SK-N-SH treated with all-trans-retinoic acid at 6 μM for 48 hours (cell line): ENCODE data around the gene AAK1.
"Not testable (repeated sequence)": the region's sequence is repeated elsewhere in the genome, so short reads cannot be mapped to it uniquely, and the experiment has no call there.

ENCODE experiments used
- ATAC-seq: fragments of 200-7000 bp; cut with Tn5 transposase; 3 replicates; pipeline ENCODE4 v1.9.1; 2020; ENCODE audit warnings: mild to moderate bottlenecking, moderate library complexity
- ARNTL ChIP-seq: fragments of 450-650 bp; formaldehyde crosslinking; IDR thresholded peaks from 2 replicates; pipeline ENCODE4 v1.5.0; 2020; ENCODE audit warnings: low read depth, mild to moderate bottlenecking, moderate library complexity, borderline replicate concordance
- BACH2 ChIP-seq: fragments of 250-450 bp; sonication (Bioruptor Pico); IDR thresholded peaks from 2 replicates; pipeline ENCODE4 v1.9.0; 2021; ENCODE audit warnings: mild to moderate bottlenecking, borderline replicate concordance
- CREB5 ChIP-seq: fragments of 250-450 bp; sonication (Bioruptor Pico); IDR thresholded peaks from 2 replicates; pipeline ENCODE4 v1.5.1; 2020; ENCODE audit warnings: low read depth, mild to moderate bottlenecking, moderate library complexity
- CSDC2 ChIP-seq: fragments of 250-450 bp; sonication (Bioruptor Pico); IDR thresholded peaks from 2 replicates; pipeline ENCODE4 v1.5.0; 2020; ENCODE audit warnings: mild to moderate bottlenecking, moderate library complexity
- CSRNP3 ChIP-seq: fragments of 250-450 bp; sonication (Bioruptor Pico); IDR thresholded peaks from 2 replicates; pipeline ENCODE4 v1.5.1; 2021; ENCODE audit warnings: mild to moderate bottlenecking, moderate library complexity
- ESRRG ChIP-seq: fragments of 250-450 bp; sonication (Bioruptor Pico); IDR thresholded peaks from 2 replicates; pipeline ENCODE4 v1.6.1; 2021; ENCODE audit warnings: mild to moderate bottlenecking
- GLIS3 ChIP-seq: fragments of 250-450 bp; sonication (Bioruptor Pico); IDR thresholded peaks from 2 replicates; pipeline ENCODE4 v1.5.0; 2020; ENCODE audit warnings: mild to moderate bottlenecking, moderate library complexity
- ISL1 ChIP-seq: fragments of 250-450 bp; sonication (Bioruptor Pico); IDR thresholded peaks from 2 replicates; pipeline ENCODE4 v2.1.2; 2022; ENCODE audit warnings: mild to moderate bottlenecking, moderate library complexity
- OSR1 ChIP-seq: fragments of 250-450 bp; sonication (Bioruptor Pico); IDR thresholded peaks from 2 replicates; pipeline ENCODE4 v1.8.0; 2022; ENCODE audit warnings: moderate library complexity, mild to moderate bottlenecking, inconsistent platforms
- PATZ1 ChIP-seq: fragments of 250-450 bp; sonication (Bioruptor Pico); IDR thresholded peaks from 2 replicates; pipeline ENCODE4 v1.8.0; 2020; ENCODE audit warnings: mild to moderate bottlenecking, moderate library complexity, borderline replicate concordance
- POU6F1 ChIP-seq: fragments of 250-450 bp; sonication (Bioruptor Pico); IDR thresholded peaks from 2 replicates; pipeline ENCODE4 v1.8.0; 2021; ENCODE audit warnings: low read depth, mild to moderate bottlenecking, moderate library complexity, borderline replicate concordance
- PPARA ChIP-seq: fragments of 250-450 bp; sonication (Bioruptor Pico); IDR thresholded peaks from 2 replicates; pipeline ENCODE4 v1.5.0; 2020; ENCODE audit warnings: mild to moderate bottlenecking, borderline replicate concordance
- SNAI2 ChIP-seq: fragments of 250-450 bp; sonication (Bioruptor Pico); IDR thresholded peaks from 2 replicates; pipeline ENCODE4 v1.5.0; 2020; ENCODE audit warnings: mild to moderate bottlenecking, moderate library complexity
- TCF4 ChIP-seq: fragments of 250-450 bp; sonication (Bioruptor Pico); IDR thresholded peaks from 2 replicates; pipeline ENCODE4 v1.8.0; 2021; ENCODE audit warnings: mild to moderate bottlenecking, moderate library complexity, borderline replicate concordance
- TOX ChIP-seq: fragments of 250-450 bp; sonication (Bioruptor Pico); IDR thresholded peaks from 2 replicates; pipeline ENCODE4 v1.8.0; 2021; ENCODE audit warnings: mild to moderate bottlenecking, moderate library complexity, borderline replicate concordance
- TSHZ2 ChIP-seq: fragments of 250-450 bp; sonication (Bioruptor Pico); IDR thresholded peaks from 2 replicates; pipeline ENCODE4 v1.5.0; 2020; ENCODE audit warnings: mild to moderate bottlenecking, moderate library complexity
- ZC3H10 ChIP-seq: fragments of 250-450 bp; sonication (Bioruptor Pico); IDR thresholded peaks from 2 replicates; pipeline ENCODE4 v1.5.1; 2021; ENCODE audit warnings: mild to moderate bottlenecking, moderate library complexity
- ZFP3 ChIP-seq: fragments of 250-450 bp; sonication (Bioruptor Pico); IDR thresholded peaks from 2 replicates; pipeline ENCODE4 v1.5.0; 2020; ENCODE audit warnings: mild to moderate bottlenecking, moderate library complexity
- ZFP30 ChIP-seq: fragments of 450-650 bp; formaldehyde crosslinking; IDR thresholded peaks from 2 replicates; pipeline ENCODE4 v1.5.0; 2022; ENCODE audit warnings: mild to moderate bottlenecking, moderate library complexity
- ZNF565 ChIP-seq: fragments of 450-650 bp; formaldehyde crosslinking; conservative IDR thresholded peaks from 2 replicates; pipeline ENCODE4 v1.5.0; 2020; ENCODE audit warnings: low read depth, mild to moderate bottlenecking, moderate library complexity
- ZNF70 ChIP-seq: fragments of 450-650 bp; formaldehyde crosslinking; IDR thresholded peaks from 2 replicates; pipeline ENCODE4 v1.5.0; 2020; ENCODE audit warnings: mild to moderate bottlenecking, moderate library complexity
- ZNF8 ChIP-seq: fragments of 450-650 bp; formaldehyde crosslinking; IDR thresholded peaks from 2 replicates; pipeline ENCODE4 v1.5.0; 2020; ENCODE audit warnings: mild to moderate bottlenecking, moderate library complexity

Gene AAK1

GRCh38 chr2:69674316-69674670, 30.8 kb upstream of the AAK1 start:
- TF ChIP-seq TCF4 (CRISPR knock-in tag) (no peak), PPARA (CRISPR knock-in tag) (no peak), CSRNP3 (CRISPR knock-in tag) (no peak), BACH2 (CRISPR knock-in tag) (no peak), GLIS3 (no peak), ZFP3 (no peak), POU6F1 (CRISPR knock-in tag) (no peak), ISL1 (CRISPR knock-in tag) (no peak), OSR1 (CRISPR knock-in tag) (no peak), TOX (CRISPR knock-in tag) (no peak), ZC3H10 (CRISPR knock-in tag) (no peak), PATZ1 (CRISPR knock-in tag) (no peak), CSDC2 (no peak), SNAI2 (CRISPR knock-in tag) (no peak), ZNF8 (CRISPR knock-in tag) (no peak), ESRRG (CRISPR knock-in tag) (no peak), TSHZ2 (CRISPR knock-in tag) (no peak), ZNF70 (CRISPR knock-in tag) (no peak), CREB5 (CRISPR knock-in tag) (no peak)
- TF ChIP-seq, all 23 proteins: peak for 0
- no peak for ATAC-seq

GRCh38 chr2:69673098-69673497, 29.6 kb upstream of the AAK1 start:
- not testable (repeated sequence) for ATAC-seq

GRCh38 chr2:69669666-69670065, 26.1 kb upstream of the AAK1 start:
- no peak for ATAC-seq
- no peak for TF ChIP-seq OSR1 (CRISPR knock-in tag)
- no peak for TF ChIP-seq ZNF70 (CRISPR knock-in tag)
- no peak for TF ChIP-seq TCF4 (CRISPR knock-in tag)
- no peak for TF ChIP-seq CREB5 (CRISPR knock-in tag)
- TF ChIP-seq ESRRG (CRISPR knock-in tag), result no peak
- TF ChIP-seq ARNTL (CRISPR knock-in tag), result no peak
- no peak for TF ChIP-seq PATZ1 (CRISPR knock-in tag)
- no peak for TF ChIP-seq ZFP30 (CRISPR knock-in tag)
- no peak for TF ChIP-seq ZNF565 (CRISPR knock-in tag)
- no peak for TF ChIP-seq POU6F1 (CRISPR knock-in tag)
- TF ChIP-seq GLIS3, result no peak
